Measurements from ENCODE around the gene LACTB. TPM values are rescaled to one million over a fixed set of nuclear protein-coding genes. Genes with fewer than 3 reads are reported as not detected.

LACTB gene
- total and polyA plus RNA-seq, 2 experiments from 2014 or later = 15.2 to 20.9 TPM

DNA sequence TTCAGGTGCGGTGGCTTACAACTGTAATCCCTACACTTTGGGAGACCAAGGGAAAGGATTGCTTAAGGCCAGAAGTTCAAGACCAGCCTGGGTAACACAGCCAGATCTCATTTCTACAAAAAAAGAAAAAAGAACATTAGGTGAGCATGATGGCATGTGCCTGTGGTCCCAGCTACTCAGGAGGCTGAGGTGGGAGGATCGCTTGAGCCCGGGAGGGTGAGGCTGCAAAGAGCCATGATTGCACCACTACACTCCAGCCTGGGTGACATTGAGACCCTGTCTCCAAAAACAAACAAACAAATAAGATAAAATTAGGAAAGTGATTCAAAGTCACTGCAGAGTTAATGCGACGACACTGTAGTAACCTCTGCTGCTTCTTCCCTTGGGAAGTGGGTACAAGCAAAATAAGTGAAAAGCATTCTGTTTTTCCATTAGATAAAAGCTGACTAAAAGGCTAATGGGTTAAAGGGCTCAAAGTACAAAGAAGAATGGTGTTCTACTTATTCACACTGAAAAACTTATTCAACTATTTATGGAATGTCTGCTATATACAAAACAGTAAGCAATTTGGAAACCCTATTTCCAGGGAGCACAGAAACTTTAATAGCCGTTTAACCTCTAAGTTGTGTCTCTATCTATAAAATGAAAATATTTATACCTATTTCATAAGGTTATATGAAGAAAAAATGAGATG lies 43.7 kb downstream of the LACTB start:
- DNase-seq (ENCODE audit: low spot score) = no peak
- no peak for ATAC-seq

More for the DNA sequence above, 43.7 kb downstream of the LACTB start:
- Histone ChIP-seq H2AFZ (no peak overlapping the region), H3K79me2 (replicated peaks; ENCODE audit: insufficient read depth) (no peaks in the 10 kb centered on the region), H3K27ac (ENCODE audit: low read depth) (no peak overlapping the region), H3K4me2 (no peak overlapping the region), H3F3A (replicated peaks; ENCODE audit: low read depth) (no peaks in the 10 kb centered on the region), H3K9me2 (ENCODE audit: insufficient read depth) (0 out of 2 replicates have a peak, but pooled peaks cover 2% of the 10 kb centered on the region), H3K27me3 (ENCODE audit: insufficient read depth) (no peaks in the 10 kb centered on the region), H3K36me3 (ENCODE audit: insufficient read depth) (no peaks in the 10 kb centered on the region), H4K20me1 (replicated peaks; ENCODE audit: insufficient read depth) (no peaks in the 10 kb centered on the region), H3K4me1 (ENCODE audit: insufficient read depth) (peaks cover 6% of the 10 kb centered on the region), H3K4me3 (no peak overlapping the region)
- TF ChIP-seq, protein P1, sequence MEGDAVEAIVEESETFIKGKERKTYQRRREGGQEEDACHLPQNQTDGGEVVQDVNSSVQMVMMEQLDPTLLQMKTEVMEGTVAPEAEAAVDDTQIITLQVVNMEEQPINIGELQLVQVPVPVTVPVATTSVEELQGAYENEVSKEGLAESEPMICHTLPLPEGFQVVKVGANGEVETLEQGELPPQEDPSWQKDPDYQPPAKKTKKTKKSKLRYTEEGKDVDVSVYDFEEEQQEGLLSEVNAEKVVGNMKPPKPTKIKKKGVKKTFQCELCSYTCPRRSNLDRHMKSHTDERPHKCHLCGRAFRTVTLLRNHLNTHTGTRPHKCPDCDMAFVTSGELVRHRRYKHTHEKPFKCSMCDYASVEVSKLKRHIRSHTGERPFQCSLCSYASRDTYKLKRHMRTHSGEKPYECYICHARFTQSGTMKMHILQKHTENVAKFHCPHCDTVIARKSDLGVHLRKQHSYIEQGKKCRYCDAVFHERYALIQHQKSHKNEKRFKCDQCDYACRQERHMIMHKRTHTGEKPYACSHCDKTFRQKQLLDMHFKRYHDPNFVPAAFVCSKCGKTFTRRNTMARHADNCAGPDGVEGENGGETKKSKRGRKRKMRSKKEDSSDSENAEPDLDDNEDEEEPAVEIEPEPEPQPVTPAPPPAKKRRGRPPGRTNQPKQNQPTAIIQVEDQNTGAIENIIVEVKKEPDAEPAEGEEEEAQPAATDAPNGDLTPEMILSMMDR (conservative IDR thresholded peaks at IDR 0.05; ENCODE audit: low read depth in 2 of 2) = no peak
- TF ChIP-seq, protein P2, sequence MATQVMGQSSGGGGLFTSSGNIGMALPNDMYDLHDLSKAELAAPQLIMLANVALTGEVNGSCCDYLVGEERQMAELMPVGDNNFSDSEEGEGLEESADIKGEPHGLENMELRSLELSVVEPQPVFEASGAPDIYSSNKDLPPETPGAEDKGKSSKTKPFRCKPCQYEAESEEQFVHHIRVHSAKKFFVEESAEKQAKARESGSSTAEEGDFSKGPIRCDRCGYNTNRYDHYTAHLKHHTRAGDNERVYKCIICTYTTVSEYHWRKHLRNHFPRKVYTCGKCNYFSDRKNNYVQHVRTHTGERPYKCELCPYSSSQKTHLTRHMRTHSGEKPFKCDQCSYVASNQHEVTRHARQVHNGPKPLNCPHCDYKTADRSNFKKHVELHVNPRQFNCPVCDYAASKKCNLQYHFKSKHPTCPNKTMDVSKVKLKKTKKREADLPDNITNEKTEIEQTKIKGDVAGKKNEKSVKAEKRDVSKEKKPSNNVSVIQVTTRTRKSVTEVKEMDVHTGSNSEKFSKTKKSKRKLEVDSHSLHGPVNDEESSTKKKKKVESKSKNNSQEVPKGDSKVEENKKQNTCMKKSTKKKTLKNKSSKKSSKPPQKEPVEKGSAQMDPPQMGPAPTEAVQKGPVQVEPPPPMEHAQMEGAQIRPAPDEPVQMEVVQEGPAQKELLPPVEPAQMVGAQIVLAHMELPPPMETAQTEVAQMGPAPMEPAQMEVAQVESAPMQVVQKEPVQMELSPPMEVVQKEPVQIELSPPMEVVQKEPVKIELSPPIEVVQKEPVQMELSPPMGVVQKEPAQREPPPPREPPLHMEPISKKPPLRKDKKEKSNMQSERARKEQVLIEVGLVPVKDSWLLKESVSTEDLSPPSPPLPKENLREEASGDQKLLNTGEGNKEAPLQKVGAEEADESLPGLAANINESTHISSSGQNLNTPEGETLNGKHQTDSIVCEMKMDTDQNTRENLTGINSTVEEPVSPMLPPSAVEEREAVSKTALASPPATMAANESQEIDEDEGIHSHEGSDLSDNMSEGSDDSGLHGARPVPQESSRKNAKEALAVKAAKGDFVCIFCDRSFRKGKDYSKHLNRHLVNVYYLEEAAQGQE (IDR thresholded peaks at IDR 0.05; ENCODE audit: unreplicated experiment) = no peak
- no peak for TF ChIP-seq STAT1 (IDR thresholded peaks at IDR 0.05; ENCODE audit: unreplicated experiment)
- TF ChIP-seq, protein P3, sequence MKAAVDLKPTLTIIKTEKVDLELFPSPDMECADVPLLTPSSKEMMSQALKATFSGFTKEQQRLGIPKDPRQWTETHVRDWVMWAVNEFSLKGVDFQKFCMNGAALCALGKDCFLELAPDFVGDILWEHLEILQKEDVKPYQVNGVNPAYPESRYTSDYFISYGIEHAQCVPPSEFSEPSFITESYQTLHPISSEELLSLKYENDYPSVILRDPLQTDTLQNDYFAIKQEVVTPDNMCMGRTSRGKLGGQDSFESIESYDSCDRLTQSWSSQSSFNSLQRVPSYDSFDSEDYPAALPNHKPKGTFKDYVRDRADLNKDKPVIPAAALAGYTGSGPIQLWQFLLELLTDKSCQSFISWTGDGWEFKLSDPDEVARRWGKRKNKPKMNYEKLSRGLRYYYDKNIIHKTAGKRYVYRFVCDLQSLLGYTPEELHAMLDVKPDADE (IDR thresholded peaks at IDR 0.05) = no peak
- TF ChIP-seq EZH2 (IDR thresholded peaks at IDR 0.05; ENCODE audit: low read depth, unreplicated experiment) = no peak
- no peak for TF ChIP-seq NANOG (IDR thresholded peaks at IDR 0.05; ENCODE audit: borderline replicate concordance)
- TF ChIP-seq, protein P4, sequence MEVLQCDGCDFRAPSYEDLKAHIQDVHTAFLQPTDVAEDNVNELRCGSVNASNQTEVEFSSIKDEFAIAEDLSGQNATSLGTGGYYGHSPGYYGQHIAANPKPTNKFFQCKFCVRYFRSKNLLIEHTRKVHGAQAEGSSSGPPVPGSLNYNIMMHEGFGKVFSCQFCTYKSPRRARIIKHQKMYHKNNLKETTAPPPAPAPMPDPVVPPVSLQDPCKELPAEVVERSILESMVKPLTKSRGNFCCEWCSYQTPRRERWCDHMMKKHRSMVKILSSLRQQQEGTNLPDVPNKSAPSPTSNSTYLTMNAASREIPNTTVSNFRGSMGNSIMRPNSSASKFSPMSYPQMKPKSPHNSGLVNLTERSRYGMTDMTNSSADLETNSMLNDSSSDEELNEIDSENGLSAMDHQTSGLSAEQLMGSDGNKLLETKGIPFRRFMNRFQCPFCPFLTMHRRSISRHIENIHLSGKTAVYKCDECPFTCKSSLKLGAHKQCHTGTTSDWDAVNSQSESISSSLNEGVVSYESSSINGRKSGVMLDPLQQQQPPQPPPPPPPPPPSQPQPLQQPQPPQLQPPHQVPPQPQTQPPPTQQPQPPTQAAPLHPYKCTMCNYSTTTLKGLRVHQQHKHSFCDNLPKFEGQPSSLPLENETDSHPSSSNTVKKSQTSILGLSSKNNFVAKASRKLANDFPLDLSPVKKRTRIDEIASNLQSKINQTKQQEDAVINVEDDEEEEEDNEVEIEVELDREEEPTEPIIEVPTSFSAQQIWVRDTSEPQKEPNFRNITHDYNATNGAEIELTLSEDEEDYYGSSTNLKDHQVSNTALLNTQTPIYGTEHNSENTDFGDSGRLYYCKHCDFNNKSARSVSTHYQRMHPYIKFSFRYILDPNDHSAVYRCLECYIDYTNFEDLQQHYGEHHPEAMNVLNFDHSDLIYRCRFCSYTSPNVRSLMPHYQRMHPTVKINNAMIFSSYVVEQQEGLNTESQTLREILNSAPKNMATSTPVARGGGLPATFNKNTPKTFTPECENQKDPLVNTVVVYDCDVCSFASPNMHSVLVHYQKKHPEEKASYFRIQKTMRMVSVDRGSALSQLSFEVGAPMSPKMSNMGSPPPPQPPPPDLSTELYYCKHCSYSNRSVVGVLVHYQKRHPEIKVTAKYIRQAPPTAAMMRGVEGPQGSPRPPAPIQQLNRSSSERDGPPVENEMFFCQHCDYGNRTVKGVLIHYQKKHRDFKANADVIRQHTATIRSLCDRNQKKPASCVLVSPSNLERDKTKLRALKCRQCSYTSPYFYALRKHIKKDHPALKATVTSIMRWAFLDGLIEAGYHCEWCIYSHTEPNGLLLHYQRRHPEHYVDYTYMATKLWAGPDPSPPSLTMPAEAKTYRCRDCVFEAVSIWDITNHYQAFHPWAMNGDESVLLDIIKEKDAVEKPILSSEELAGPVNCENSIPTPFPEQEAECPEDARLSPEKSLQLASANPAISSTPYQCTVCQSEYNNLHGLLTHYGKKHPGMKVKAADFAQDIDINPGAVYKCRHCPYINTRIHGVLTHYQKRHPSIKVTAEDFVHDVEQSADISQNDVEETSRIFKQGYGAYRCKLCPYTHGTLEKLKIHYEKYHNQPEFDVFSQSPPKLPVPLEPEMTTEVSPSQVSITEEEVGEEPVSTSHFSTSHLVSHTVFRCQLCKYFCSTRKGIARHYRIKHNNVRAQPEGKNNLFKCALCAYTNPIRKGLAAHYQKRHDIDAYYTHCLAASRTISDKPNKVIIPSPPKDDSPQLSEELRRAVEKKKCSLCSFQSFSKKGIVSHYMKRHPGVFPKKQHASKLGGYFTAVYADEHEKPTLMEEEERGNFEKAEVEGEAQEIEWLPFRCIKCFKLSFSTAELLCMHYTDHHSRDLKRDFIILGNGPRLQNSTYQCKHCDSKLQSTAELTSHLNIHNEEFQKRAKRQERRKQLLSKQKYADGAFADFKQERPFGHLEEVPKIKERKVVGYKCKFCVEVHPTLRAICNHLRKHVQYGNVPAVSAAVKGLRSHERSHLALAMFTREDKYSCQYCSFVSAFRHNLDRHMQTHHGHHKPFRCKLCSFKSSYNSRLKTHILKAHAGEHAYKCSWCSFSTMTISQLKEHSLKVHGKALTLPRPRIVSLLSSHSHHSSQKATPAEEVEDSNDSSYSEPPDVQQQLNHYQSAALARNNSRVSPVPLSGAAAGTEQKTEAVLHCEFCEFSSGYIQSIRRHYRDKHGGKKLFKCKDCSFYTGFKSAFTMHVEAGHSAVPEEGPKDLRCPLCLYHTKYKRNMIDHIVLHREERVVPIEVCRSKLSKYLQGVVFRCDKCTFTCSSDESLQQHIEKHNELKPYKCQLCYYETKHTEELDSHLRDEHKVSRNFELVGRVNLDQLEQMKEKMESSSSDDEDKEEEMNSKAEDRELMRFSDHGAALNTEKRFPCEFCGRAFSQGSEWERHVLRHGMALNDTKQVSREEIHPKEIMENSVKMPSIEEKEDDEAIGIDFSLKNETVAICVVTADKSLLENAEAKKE (CRISPR knock-in tag; IDR thresholded peaks at IDR 0.05) = no peak
- no peak for TF ChIP-seq CREB1 (CRISPR knock-in tag; IDR thresholded peaks at IDR 0.05; ENCODE audit: low read depth)
- no peak for TF ChIP-seq ZNF114 (CRISPR knock-in tag; IDR thresholded peaks at IDR 0.05)
- no peak for TF ChIP-seq ZNF331 (CRISPR knock-in tag; IDR thresholded peaks at IDR 0.05; ENCODE audit: low read depth)
- no peak for TF ChIP-seq POLR2AphosphoS5 (IDR thresholded peaks at IDR 0.05; ENCODE audit: low read depth)
- no peak for TF ChIP-seq JUNB (IDR thresholded peaks at IDR 0.05; ENCODE audit: unreplicated experiment)
- TF ChIP-seq EZH2phosphoT487 (IDR thresholded peaks at IDR 0.05; ENCODE audit: unreplicated experiment) = no peak
- H3K36me3 Mint-ChIP-seq (ENCODE audit: low read depth) = no peaks in the 10 kb centered on the region
- no peak overlapping the region for H3K4me3 Mint-ChIP-seq
- no peak overlapping the region for H3K27ac Mint-ChIP-seq
- no peaks in the 10 kb centered on the region for H3K9me3 Mint-ChIP-seq
- peaks cover 10% of the 10 kb centered on the region for H3K4me1 Mint-ChIP-seq
- no peaks in the 10 kb centered on the region for H3K27me3 Mint-ChIP-seq (ENCODE audit: insufficient read depth, low read depth, poor library complexity)

Data from GM23338 (cell line).